GM19395 (cell line): ENCODE measurements around the gene PRELID2.
"Not testable (repeated sequence)": the region's sequence is repeated elsewhere in the genome, so short reads cannot be mapped to it uniquely, and the experiment has no call there.

Experiments
- ATAC-seq: cut with Tn5 transposase; IDR thresholded peaks from one replicate; pipeline ENCODE4 v1.9.1; 2021; ENCODE audit warnings: mild to moderate bottlenecking, moderate library complexity; ENCODE audit not compliant: unreplicated experiment

Gene PRELID2

DNA sequence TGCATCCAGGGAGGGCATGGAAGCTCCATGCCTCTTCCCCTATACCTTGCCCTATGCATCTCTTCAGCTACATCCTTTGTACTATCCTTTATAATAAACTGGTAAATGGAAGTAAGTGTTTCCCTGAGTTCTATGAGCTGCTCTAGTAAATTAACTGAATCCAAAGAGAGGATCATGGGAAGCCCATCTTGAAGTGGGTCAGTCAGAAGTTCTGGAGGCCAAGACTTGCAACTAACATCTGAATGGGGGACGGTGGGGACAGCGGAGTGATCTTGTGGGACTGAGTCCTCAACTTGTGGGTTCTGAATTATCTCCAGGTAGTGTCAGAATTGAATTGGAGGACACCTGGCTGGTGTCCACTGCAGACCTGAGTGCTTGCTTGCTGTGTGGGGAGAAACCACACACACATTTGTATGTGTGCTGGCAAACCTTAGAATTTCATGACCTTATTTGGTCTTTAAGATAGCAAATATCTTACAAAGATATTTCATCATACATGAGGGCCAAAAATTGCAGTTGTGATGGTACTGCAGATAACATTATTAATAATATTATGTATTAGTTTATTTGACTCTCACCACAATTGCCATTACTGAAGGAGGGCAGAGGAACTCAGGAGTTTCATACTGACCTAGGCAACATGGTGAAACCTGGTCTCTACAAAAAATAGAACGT is 5.5 kb upstream of the PRELID2 start:
- no peak for ATAC-seq

DNA sequence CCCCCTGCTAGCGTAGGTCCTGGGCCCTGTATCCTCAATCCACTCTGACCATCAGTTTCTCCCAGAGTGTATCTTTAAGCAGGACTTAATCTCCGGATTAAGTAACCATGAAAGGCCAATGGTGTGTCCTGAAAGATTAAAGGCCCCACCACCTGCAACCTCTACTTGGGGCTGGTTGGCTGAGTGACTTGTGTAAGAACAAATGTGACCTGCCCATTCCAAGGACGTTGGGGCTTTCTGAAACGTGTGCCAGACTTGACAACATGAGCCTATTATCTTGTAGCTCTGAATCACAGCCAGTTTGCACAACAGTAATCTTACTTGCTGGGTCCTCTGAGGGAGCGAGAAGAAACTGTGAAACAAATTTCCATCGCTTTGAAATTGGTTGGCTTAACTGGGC is 3.1 kb upstream of the PRELID2 start:
- ATAC-seq, result no peak

DNA sequence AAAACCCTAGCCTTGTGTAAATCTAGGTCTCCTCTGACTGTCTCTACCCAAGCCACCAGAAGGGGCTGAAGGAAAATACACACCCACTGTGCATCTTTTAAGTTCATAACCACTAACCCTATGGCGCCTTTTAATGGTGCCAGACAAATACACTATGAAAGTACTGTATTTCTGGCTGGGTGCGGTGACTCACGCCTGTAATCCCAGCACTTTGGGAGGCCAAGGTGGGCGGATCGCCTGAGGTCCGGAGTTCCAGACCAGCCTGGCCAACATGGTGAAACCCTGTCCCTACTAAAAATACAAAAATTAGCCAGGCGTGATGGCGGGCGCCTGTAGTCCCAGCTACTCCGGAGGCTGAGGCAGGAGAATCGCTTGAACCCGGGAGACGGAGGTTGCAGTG is 1.1 kb upstream of the PRELID2 start:
- not testable (repeated sequence) for ATAC-seq

DNA sequence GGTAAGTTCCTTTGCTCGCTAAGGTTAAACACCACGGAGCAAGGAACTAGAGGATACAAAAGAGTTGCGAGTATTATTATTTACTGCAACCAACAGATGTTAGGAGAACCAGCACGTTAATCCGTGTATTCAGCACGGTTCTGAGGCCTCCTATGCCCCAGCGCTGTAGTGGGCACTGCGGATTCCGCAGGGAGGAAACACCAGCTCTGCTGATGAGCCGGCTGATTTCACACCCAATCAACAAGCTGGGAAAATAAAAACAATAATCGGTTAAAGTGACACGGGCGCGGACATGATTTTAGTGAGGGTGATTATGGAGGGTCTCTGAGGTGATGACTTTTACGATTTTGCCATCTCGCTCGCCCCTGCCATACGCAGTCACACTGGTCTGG is 702 bp upstream of the PRELID2 start:
- ATAC-seq, result peak; percentile 3

DNA sequence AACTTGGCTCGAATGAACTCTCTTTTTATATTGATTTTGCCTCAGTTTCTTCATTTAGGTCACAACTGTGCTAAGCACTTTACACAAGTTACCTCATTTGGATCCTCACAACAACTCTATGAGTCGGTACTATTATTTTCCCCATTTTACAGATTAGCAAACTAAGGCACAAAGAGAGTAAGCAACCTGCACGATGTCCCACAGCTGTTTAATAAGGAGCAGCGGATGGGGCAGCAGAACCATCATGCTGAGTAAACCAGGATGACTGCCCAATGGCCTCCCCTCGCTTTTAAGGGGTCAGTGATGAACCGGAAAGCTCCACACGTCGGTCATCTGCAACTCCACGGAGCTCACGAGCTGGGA is 607 bp downstream of the PRELID2 start:
- ATAC-seq, result no peak

DNA sequence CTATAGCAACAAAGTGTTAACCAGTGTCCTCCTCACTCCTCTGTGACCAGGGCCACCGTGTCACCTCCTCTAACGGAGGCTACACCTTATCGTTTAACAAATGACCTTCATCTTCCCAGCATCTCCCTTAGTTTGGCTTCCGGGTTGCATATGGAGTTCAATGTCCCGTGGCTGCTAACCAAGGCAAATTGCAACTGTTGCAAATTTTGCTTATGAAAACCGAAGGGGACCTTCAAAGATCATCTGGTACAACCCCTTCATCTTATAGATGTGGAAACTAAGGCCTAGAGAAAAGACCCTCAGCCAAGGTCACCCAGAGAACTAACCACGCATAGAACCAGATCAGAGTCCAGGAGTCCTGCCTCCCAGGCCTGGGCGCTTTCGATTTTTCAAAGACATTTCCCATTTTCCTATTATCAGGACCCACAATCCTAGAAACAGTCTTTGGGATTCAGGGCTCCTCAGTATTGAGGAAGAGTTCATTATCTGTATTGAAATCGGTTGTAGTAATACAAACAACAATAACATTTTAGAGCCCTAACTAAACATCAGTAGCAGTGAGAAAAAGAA is 1.4 kb downstream of the PRELID2 start:
- ATAC-seq, result no peak

DNA sequence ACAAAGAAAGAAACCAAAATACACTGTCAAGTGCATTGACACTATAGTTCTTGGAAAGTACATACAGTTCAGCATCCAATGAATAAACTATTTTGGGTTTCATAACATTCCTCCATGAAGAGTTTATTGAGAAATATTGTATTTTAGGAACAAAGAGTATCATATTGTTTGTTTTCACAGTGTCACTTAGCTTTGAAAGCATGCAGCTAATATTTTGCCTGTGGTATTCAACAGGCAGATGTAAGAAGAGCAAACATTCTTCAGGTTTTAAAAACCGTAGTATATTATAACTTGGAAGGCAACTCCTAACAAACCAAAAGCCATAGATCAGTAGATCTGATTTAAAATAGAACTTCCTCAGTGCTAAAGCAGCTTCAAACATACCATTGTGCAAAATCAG is 4.5 kb downstream of the PRELID2 start:
- ATAC-seq, result no peak

DNA sequence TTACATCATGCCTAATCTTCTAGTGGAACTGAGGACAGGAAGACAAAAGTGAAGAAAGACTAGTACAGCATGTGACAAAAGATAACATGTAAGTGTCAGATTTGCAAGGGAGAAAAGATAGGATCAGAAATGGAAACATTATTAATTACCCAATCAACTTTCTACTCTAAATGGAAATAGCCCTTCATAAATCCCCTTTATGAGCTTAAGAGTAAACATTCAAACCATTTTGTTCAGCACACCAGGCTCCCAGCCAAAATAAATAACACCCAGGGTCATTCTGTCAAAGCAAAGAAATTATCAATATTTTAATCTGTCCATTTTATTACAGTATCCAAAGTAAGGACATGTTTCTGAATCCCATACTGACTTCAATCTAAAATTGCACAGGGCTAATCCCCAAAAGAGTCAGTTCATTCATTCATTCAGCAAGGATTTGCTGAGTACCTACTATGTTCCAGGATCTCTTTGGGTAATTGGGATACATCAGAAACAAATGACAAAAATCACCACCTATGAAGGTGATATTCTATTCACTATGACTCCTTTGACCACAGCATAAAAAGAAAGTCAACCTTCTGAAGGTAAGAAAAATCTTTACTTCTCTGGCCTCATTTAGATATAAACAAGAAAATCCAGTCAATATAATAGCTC is 5.3 kb downstream of the PRELID2 start:
- ATAC-seq, result no peak

DNA sequence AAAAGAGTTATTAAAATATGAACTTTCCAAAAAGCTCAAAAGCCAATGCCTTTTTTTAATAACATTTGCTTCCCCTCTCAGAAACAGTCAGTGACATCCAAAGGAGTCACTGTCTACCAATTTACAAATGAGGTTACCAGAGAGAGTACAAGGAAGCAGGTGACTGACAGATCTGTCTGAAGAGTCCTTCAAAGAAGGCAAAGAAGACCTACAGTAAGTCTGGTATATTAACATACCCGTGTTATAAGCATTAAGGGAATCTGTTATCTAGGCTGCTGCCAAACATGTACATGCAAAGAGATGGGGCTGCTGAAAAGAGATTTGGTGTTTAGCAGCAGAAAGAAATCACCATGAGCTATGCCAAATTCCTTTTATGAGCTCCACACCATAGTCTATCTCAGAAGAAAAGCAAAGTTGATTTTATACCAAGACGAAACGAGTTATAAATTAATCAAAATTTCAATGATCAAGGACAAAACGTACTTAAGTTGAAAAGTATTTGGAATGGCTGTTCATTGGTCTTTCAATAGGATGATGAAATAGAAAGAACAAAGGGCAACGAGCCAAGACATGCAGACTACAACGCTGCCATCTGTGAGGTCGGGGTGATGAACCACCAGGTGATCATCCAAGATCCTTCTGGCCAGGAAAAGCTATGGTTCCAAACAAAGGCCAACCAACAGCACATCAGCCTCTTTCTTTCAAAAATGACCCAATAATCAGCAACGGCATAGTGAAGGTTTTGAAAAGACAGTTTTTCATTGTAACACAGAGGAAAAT is 8.1 kb downstream of the PRELID2 start:
- no peak for ATAC-seq

DNA sequence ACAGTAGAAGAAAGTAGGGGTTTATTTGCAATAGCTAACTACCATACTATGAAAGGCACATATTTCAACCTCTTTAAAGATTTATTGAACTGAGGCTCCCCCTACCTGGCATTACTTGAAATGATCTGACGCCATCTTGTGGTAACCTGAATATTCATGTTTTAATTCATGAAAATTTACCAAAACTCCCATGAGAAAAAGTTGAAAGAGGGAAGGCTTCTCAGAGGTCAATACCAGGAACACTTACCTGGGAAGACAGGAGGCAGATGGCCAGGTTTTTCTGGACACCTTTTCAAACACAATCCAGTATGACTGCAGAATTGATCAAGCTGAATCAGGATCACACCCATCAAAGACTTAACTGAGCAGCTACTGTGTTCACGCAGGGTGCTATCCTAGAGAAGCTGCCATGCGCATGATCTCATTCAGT is 9.4 kb downstream of the PRELID2 start:
- peak; percentile 72 for ATAC-seq

DNA sequence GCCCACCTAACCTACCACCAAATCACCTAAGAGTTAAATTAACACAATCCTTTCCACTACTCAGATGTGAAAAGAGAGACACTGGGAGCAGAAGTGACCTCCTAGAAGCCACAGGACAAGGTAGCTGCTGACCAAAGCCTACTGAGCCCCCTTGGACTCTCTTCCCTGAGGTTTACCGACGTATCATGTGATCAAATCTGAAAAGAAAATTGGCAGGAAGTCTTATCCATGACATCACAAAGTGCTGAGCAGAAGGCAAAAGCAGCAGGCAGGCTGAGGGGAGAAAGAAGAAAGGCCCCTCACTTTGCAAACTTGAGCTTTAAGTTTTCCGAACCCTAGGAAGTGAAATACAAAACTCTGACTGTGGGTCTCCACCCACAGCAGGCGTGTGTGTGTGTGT is 11.1 kb downstream of the PRELID2 start:
- no peak for ATAC-seq

DNA sequence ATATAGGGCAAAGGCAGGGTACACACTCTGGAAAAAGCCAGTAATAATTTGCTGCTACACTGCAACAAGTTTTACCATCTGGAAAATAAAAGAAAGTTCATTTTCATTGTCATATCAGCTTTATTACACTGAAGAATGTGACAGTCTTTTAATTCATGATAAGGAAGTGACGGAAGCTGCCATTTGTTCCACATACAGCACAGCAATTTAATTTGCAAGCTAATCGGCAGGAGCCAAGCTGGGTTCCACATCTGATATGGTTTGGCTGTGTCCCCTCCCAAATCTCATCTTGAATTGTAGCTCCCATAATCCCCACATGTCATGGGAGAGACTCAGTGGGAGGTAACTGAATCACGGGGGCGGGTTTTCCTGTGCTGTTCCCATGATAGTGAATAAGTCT is 16.5 kb downstream of the PRELID2 start:
- no peak for ATAC-seq

DNA sequence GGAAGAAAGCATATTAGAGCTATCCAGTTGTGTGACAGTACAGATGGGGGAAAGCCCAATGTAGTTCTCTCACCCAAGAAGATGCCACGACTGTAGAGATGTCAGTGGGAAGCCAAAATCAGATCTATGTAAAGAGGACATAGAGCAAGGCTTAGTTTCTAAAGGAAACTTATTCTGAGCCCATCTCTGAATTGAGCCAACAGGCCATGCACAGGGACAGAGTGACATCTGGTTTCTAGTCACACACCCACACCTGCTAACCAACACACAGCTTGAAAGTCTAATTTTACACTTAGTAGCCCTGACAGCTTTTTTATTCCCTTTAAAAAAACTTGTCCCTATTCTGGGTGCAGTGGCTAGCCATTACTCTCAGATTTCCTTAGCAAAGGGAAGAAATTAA is 22.3 kb downstream of the PRELID2 start:
- ATAC-seq, result no peak

DNA sequence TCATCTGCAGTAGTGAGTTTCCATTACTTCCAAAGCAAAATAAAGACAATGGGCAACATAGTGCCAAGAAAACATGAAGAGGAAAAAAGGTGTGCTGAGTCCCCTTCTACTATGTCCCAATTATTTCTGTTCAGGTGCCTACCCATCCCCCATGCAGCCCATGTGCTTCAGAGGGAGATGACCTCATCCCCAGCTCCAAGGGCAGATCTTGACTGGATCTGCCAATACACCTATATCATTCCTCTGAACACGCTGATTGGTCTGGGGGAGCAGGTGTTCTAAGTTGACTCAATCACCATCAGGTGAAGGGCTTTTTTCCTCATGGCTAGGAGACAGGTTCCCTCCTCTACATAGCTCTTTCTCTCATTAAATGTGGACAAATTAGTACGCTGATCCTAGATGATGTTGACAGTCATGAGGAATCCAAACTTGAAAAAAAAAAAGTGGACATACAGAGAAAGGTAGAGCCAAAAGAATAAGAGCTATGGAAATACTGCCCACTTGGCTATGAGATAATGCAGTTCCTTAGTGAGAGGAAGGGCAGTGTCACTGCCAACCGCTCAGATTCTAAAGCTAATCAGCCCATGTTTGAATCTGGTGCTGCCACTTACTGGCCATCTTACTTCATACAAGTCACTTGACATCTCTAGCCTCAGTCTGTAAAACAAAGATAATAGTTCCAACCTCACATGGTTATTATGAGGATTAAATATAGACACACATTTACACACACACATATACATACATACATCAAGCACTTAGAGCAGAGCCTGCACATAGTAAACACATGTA is 23.1 kb downstream of the PRELID2 start:
- no peak for ATAC-seq

DNA sequence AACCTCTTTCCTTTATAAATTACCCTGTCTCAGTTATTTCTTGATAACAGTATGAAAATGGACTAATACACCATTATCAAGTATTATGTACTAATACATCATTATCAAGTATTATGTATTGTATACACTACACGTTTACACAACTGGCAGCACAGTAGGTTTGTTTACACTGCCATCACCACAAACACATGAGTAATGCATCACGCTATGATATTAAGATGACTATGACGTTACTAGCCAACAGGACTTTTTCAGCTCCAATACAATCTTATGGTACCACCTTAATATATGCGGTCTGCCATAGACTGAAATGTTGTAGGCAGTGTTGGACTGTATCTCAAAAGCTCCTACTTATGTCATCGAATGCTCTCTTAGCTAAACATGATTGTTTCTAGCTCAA is 28.2 kb downstream of the PRELID2 start:
- ATAC-seq, result no peak

DNA sequence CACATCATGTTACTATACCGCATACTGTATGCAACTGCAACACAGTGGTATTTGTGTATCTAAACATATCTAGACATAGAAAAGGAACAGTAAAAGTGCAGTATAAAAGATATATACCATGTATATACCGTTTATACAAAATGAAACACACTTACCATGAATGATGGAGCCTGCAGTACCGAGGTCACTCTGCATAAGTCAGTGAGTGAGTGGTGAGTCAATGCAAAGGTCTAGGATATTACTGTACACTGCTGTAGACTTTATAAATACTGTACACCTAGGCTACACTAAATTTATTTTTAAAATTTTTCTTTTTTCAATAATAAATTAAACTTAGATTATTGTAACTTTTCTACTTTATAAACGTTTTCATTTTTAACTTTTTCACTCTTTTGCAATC is 29.3 kb downstream of the PRELID2 start:
- ATAC-seq, result no peak

DNA sequence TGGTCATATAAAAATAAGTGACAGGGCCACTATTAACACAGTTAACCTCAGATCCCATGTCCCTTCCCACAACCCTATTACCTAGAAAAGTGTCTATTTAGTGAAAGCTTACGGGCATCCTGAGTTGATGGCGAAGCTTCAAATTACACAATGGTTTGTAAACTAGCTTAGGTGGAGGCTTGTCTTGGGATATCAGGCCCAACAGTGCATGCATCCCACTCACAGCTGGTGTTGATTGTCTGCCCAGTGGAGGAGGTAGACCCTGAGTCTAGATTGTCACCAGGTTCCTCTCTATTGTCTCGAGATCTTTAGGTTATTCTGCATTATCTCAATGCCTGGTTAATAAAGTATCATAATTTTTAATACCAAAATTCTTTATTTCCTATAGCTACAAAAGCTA is 30.4 kb downstream of the PRELID2 start:
- no peak for ATAC-seq

DNA sequence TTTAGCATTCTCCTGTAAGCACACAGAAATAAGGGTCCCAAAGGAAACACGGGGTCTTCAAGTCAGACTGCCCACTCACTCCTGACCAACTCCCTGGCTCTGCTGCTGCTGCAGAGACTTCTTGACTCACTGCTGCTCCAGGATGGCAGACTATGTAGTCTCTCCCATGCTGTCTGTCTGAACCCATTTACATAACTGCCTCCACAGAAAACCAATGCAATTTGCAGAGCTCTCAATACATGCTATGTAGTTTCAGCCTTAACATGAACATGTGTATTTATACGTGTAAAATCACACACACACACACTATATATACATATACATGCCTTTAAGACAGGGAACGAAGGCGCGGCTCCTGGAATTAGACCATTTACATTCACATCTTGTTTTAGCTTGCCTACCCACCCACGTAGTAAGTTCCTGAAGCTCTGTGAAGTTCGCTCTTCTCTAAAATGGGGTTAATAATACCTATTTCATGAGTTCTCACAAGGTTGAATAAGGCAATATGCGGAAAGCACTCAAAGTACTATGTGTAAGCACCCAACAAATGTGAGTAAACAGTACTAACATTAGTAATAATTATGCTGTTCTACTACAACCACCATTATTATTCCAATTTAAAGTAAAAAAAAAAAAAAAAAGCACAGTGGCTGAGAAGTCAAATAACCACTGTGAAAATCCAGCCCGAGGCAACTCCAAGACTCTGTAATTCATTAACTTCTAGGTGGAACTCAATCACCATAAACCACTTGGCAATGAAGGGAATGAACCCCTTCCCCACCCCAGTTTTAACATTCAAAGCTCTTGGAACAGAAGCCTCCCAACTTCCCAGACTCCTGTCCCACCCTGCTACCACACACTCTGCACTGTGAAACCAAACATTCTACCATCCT is 31.8 kb downstream of the PRELID2 start:
- ATAC-seq, result no peak

DNA sequence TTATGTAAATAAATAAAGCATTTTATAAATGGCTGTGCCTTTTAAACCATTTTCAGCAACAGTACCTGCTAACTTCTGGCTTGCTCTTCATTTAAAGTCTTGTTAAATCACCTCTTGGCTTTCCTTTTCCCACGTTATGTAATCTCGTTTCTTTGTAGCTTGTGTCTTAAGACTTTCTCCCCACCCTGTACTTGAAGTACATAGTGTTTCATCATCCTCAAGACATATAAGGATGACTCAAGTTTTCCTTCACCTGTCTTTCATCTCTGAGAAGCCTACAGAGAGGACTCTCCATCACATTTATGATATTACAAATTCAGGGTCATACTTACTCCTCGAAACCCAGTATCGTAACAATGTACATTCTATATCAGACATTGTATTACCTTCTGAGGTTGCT is 33.9 kb downstream of the PRELID2 start:
- ATAC-seq, result no peak

DNA sequence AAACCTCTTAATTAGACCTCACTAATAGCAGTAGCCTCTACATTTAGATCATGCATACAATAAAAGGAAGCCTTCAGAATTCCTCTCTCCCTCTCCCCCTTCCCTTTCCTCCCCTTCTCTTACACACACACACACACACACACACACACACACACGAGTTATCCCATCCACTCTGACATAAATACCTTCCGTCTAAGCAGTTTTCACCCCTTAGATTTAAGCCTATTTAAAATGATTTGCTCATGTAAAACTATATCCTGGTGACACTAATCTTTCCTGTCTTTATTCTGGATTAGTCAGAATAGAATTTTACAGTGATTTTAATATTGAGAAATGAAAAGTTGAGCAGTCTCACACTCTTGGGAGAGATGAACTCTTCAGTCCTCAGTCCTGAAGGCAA is 35.0 kb downstream of the PRELID2 start:
- no peak for ATAC-seq
